OCI-LY3 (cell line): Measurements from ENCODE around the gene CXCR1.

ENCODE experiments used
- H2AFZ ChIP-seq: fragments of 200-600, 300-600 bp; shearing (Covaris generic); 2 replicates; pipeline ENCODE4 v1.6.0; 2014; ENCODE audit warnings: antibody characterized with exemption, low read depth, low read length
- H3K27ac ChIP-seq: fragments of 200-600, 300-600 bp; sonication (generic); 2 replicates; pipeline ENCODE4 v1.5.1; 2014; ENCODE audit warnings: mild to moderate bottlenecking, low read length, moderate library complexity, mixed read lengths
- H3K27me3 ChIP-seq: fragments of 200-600, 300-600 bp; sonication (generic); 2 replicates; pipeline ENCODE4 v1.6.1; 2014; ENCODE audit warnings: low read depth, low read length, mixed read lengths
- H3K36me3 ChIP-seq: fragments of 200-600, 300-600 bp; sonication (generic); replicated peaks from 2 replicates; pipeline ENCODE3; 2014; ENCODE audit warnings: low read depth, low read length, mixed read lengths
- H3K4me1 ChIP-seq: fragments of 300-600, 200-600 bp; sonication (generic); 2 replicates; pipeline ENCODE4 v1.6.1; 2014; ENCODE audit warnings: low read length, mixed read lengths
- H3K4me2 ChIP-seq: fragments of 200-600, 300-600 bp; sonication (generic); 2 replicates; pipeline ENCODE4 v1.6.1; 2014; ENCODE audit warnings: low read length, mixed read lengths
- H3K4me3 ChIP-seq: fragments of 300-600, 200-600 bp; sonication (generic); 2 replicates; pipeline ENCODE4 v1.5.1; 2014; ENCODE audit warnings: antibody characterized with exemption, mild to moderate bottlenecking, low read length, moderate library complexity
- H3K79me2 ChIP-seq: fragments of 300-600, 200-600 bp; shearing (Covaris generic); 2 replicates; pipeline ENCODE4 v1.6.1; 2014; ENCODE audit warnings: mild to moderate bottlenecking, low read length, mixed read lengths
- H3K9ac ChIP-seq: fragments of 300-600, 200-600 bp; shearing (Covaris generic); 2 replicates; pipeline ENCODE4 v1.6.0; 2014; ENCODE audit warnings: mild to moderate bottlenecking, low read length, moderate library complexity
- H3K9me3 ChIP-seq: fragments of 200-600, 300-600 bp; shearing (Covaris generic); 2 replicates; pipeline ENCODE4 v1.6.1; 2014; ENCODE audit warnings: low read length, mixed read lengths; ENCODE audit not compliant: insufficient read depth
- H4K20me1 ChIP-seq: fragments of 200-600, 300-600 bp; sonication (generic); 2 replicates; pipeline ENCODE4 v1.6.1; 2016; ENCODE audit warnings: low read length, mixed read lengths; ENCODE audit not compliant: insufficient read depth
- CTCF ChIP-seq: fragments of 200-600, 300-600 bp; sonication (generic); IDR thresholded peaks from 2 replicates; pipeline ENCODE4 v1.5.1; 2014; ENCODE audit warnings: antibody characterized with exemption, low read length, low read depth
- EZH2phosphoT487 ChIP-seq: fragments of 200-600 bp; shearing (Covaris generic); IDR thresholded peaks from 2 replicates; pipeline ENCODE4 v1.6.1; 2018; ENCODE audit warnings: antibody characterized with exemption, mixed run types, low read depth

CXCR1 gene

GRCh38 chr2:218166791-218167190, at the start of gene CXCR1:
Gene CXCR1 (minus strand): TSS chr2:218166962. CDS start chr2:218165211, 1,751 bp downstream.
- no peaks in the 10 kb centered on the region for H3K36me3 ChIP-seq
- 0 out of 2 replicates have a peak, but pooled peaks cover 8% of the 10 kb centered on the region for H3K27me3 ChIP-seq

GRCh38 chr2:218216336-218216673, 49.5 kb upstream of the CXCR1 start:
- Histone ChIP-seq H3K4me3 (peak overlapping the region; percentile 97), H3K27ac (peak overlapping the region; percentile 51), H3K79me2 (peaks cover 47% of the 10 kb centered on the region), H3K4me2 (peak overlapping the region; percentile 92), H4K20me1 (peaks cover 15% of the 10 kb centered on the region), H3K9ac (peak overlapping the region; percentile 77), H3K4me1 (peaks cover 31% of the 10 kb centered on the region), H2AFZ (0 out of 2 replicates have a peak overlapping the region, but pooled peaks have one; percentile 55), H3K9me3 (no peaks in the 10 kb centered on the region), H3K27me3 (no peaks in the 10 kb centered on the region), H3K36me3 (peaks cover 28% of the 10 kb centered on the region)
- TF ChIP-seq CTCF: no peak
- TF ChIP-seq EZH2phosphoT487: no peak

More at GRCh38 chr2:218166791-218167190, at the start of gene CXCR1:
- Histone ChIP-seq H3K27ac (no peak within 1 kb of the TSS), H3K9me3 (no peaks in the 10 kb centered on the region), H4K20me1 (no peaks in the 10 kb centered on the region), H3K9ac (no peak within 1 kb of the TSS), H3K4me1 (peaks cover 3% of the 10 kb centered on the region), H2AFZ (no peak within 1 kb of the TSS), H3K4me2 (no peak within 1 kb of the TSS), H3K4me3 (no peak within 1 kb of the TSS), H3K79me2 (no peaks in the 10 kb centered on the region)
- TF ChIP-seq CTCF (no peak), EZH2phosphoT487 (no peak)

DNA sequence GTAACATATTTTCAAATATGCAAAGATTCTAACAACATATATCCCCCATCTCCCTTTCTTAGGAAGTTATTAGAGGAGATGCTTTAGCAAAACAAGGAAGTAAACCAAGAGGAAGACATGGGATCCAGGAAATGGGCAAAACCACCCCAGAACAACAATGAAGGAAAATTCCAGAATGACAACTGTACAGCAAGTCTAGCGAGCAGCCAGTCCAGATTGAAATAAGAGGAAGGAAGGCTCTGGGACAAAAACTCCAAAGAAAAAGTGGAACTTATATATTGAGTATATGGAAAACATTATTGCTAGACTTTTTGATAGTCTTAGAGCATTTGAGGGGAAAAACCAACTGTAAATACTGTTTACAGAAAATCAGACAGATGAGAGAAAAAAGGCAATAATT, 47.4 kb upstream of the CXCR1 start:
- Histone ChIP-seq H3K9me3 (no peaks in the 10 kb centered on the region), H3K27me3 (no peaks in the 10 kb centered on the region), H3K4me3 (no peak overlapping the region), H3K9ac (no peak overlapping the region), H3K4me1 (peaks cover 11% of the 10 kb centered on the region), H3K36me3 (peaks cover 6% of the 10 kb centered on the region), H2AFZ (no peak overlapping the region), H3K79me2 (peaks cover 25% of the 10 kb centered on the region), H4K20me1 (no peaks in the 10 kb centered on the region), H3K27ac (no peak overlapping the region), H3K4me2 (no peak overlapping the region)
- TF ChIP-seq EZH2phosphoT487 (no peak), CTCF (no peak)

- no peak overlapping the region for H3K27ac ChIP-seq
- TF ChIP-seq CTCF (no peak), EZH2phosphoT487 (no peak)
- no peaks in the 10 kb centered on the region for H3K79me2 ChIP-seq
- H3K4me1 ChIP-seq: no peaks in the 10 kb centered on the region
- no peak overlapping the region for H3K9ac ChIP-seq
- no peaks in the 10 kb centered on the region for H3K27me3 ChIP-seq
- no peak overlapping the region for H2AFZ ChIP-seq
- H3K36me3 ChIP-seq: no peaks in the 10 kb centered on the region
- H3K9me3 ChIP-seq: no peaks in the 10 kb centered on the region
- no peaks in the 10 kb centered on the region for H4K20me1 ChIP-seq
- no peak overlapping the region for H3K4me3 ChIP-seq
- no peak overlapping the region for H3K4me2 ChIP-seq
These were observed 42.3 kb upstream of the CXCR1 start for GRCh38 chr2:218209078-218209477.
